Measurements from ENCODE around the gene PRKCA.

DNA sequence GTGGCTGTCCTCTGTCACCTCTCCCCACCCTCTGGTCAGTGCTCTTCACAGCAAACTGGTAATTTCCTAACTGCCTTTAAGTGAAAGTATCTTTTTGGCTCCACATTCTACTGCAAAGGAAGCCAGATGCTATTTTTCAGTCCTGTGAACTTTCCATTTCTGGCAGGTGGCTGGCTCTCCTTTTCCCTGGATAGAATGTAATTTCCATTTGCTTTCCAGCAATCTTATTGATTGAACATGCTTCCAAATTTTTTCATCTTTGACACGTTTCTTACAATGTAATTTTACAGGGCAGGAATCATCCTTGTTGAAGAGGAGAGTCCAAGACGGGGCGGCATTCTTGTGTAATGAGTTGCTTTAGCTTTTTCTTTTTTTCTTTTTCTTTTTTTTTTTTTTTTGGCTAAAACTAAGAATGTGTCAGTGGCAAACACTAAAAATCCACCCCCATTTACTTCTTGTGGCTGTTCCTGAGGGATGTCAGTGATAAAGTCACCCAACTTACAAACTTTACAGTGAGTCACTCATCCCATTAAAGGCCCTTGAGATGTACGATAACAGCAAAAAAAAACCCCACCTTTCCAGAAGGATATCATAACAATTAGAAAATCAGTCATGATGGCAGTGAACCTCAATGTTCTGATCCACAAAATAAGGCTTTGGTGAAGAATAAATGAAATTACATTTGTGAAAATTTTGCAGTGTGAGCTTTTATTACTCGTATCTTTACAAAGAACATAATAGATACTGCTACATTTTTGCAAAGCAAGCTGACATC is 29.4 kb upstream of the PRKCA start:
- TF ChIP-seq, protein P1, sequence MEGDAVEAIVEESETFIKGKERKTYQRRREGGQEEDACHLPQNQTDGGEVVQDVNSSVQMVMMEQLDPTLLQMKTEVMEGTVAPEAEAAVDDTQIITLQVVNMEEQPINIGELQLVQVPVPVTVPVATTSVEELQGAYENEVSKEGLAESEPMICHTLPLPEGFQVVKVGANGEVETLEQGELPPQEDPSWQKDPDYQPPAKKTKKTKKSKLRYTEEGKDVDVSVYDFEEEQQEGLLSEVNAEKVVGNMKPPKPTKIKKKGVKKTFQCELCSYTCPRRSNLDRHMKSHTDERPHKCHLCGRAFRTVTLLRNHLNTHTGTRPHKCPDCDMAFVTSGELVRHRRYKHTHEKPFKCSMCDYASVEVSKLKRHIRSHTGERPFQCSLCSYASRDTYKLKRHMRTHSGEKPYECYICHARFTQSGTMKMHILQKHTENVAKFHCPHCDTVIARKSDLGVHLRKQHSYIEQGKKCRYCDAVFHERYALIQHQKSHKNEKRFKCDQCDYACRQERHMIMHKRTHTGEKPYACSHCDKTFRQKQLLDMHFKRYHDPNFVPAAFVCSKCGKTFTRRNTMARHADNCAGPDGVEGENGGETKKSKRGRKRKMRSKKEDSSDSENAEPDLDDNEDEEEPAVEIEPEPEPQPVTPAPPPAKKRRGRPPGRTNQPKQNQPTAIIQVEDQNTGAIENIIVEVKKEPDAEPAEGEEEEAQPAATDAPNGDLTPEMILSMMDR (IDR thresholded peaks at IDR 0.05; ENCODE audit: low read depth, low read length) = no peak
- TF ChIP-seq POLR2A (IDR thresholded peaks at IDR 0.05; ENCODE audit: extremely low read depth, insufficient read length) (no peak), MYC (IDR thresholded peaks at IDR 0.05; ENCODE audit: low read depth, low read length) (no peak), MAX (IDR thresholded peaks at IDR 0.05; ENCODE audit: low read depth, low read length) (no peak)

Measured in NB4 (cell line).